HepG2 (cell line): ENCODE measurements around the gene PSD. TPM values are rescaled to one million over a fixed set of nuclear protein-coding genes. Genes with fewer than 3 reads are reported as not detected.
A peak's percentile ranks its signal among the peaks of the same experiment; 100 is the strongest.

ENCODE experiments used
- AKAP8 ChIP-seq: sonication (generic); formaldehyde crosslinking; IDR thresholded peaks from 2 replicates; pipeline ENCODE4 v1.5.1; 2020; ENCODE audit warnings: mild to moderate bottlenecking, missing genetic modification reagents
- ARHGAP35 ChIP-seq: sonication (generic); formaldehyde crosslinking; IDR thresholded peaks from 2 replicates; pipeline ENCODE4 v1.9.0; 2022; ENCODE audit warnings: mild to moderate bottlenecking, inconsistent platforms, moderate library complexity, missing genetic modification reagents, borderline replicate concordance
- CBFB ChIP-seq: sonication (generic); formaldehyde crosslinking; IDR thresholded peaks from 2 replicates; pipeline ENCODE4 v1.4.0; 2020; ENCODE audit warnings: missing genetic modification reagents
- GATAD2A ChIP-seq: IDR thresholded peaks from 2 replicates; pipeline ENCODE4 v1.6.1; 2016
- HMGA1 ChIP-seq: sonication (generic); formaldehyde crosslinking; conservative IDR thresholded peaks from 2 replicates; pipeline ENCODE4 v1.4.0; 2020; ENCODE audit warnings: missing genetic modification reagents
- HNF4A ChIP-seq: sonication (generic); formaldehyde crosslinking; IDR thresholded peaks from 2 replicates; pipeline ENCODE4 v1.4.0; 2020; ENCODE audit warnings: missing genetic modification reagents
- JUNB ChIP-seq: sonication (generic); formaldehyde crosslinking; IDR thresholded peaks from 2 replicates; pipeline ENCODE4 v1.8.0; 2022; ENCODE audit warnings: missing genetic modification reagents, mild to moderate bottlenecking, borderline replicate concordance
- MED8 ChIP-seq: sonication (generic); formaldehyde crosslinking; IDR thresholded peaks from 2 replicates; pipeline ENCODE4 v1.8.1; 2023; ENCODE audit warnings: mild to moderate bottlenecking, missing genetic modification reagents; ENCODE audit not compliant: insufficient replicate concordance
- NCOA2 ChIP-seq: sonication (generic); formaldehyde crosslinking; IDR thresholded peaks from 2 replicates; pipeline ENCODE4 v1.8.0; 2022; ENCODE audit warnings: inconsistent platforms
- NFIB ChIP-seq: sonication (generic); formaldehyde crosslinking; IDR thresholded peaks from 2 replicates; pipeline ENCODE4 v1.9.0; 2021; ENCODE audit warnings: missing genetic modification reagents, mild to moderate bottlenecking, borderline replicate concordance
- PCBP1 ChIP-seq: fragments of 200-400 bp; formaldehyde crosslinking; IDR thresholded peaks from 2 replicates; pipeline ENCODE4 v1.6.1; 2017; ENCODE audit warnings: mild to moderate bottlenecking, low read depth, low read length, borderline replicate concordance
- PHF20 ChIP-seq: sonication (generic); formaldehyde crosslinking; IDR thresholded peaks from 2 replicates; pipeline ENCODE4 v1.5.0; 2020; ENCODE audit warnings: mild to moderate bottlenecking, missing genetic modification reagents
- PHF5A ChIP-seq: IDR thresholded peaks from one replicate; pipeline ENCODE4 v1.6.1; 2018; ENCODE audit warnings: low read depth, missing genetic modification reagents; ENCODE audit not compliant: unreplicated experiment
- POGK ChIP-seq: sonication (generic); formaldehyde crosslinking; conservative IDR thresholded peaks from 2 replicates; pipeline ENCODE4 v1.8.0; 2022; ENCODE audit warnings: mild to moderate bottlenecking, moderate library complexity, missing genetic modification reagents
- RFX3 ChIP-seq: IDR thresholded peaks from 2 replicates; pipeline ENCODE4 v1.6.1; 2016; ENCODE audit warnings: missing biosample characterization, missing genetic modification reagents
- SIX4 ChIP-seq: sonication (generic); formaldehyde crosslinking; IDR thresholded peaks from 2 replicates; pipeline ENCODE4 v1.4.0; 2020; ENCODE audit warnings: missing genetic modification reagents
- SNRNP70 ChIP-seq: fragments of 200-400 bp; formaldehyde crosslinking; IDR thresholded peaks from 2 replicates; pipeline ENCODE4 v1.6.1; 2017; ENCODE audit warnings: mild to moderate bottlenecking, low read depth, low read length, moderate library complexity
- STAT5B ChIP-seq: sonication (generic); formaldehyde crosslinking; IDR thresholded peaks from 2 replicates; pipeline ENCODE4 v1.4.0; 2020; ENCODE audit warnings: missing genetic modification reagents
- ZBTB7A ChIP-seq: sonication (generic); formaldehyde crosslinking; IDR thresholded peaks from 2 replicates; pipeline ENCODE4 v1.8.0; 2022; ENCODE audit warnings: mild to moderate bottlenecking, missing genetic modification reagents
- ZMAT3 ChIP-seq: sonication (generic); formaldehyde crosslinking; conservative IDR thresholded peaks from 2 replicates; pipeline ENCODE4 v1.7.0; 2021; ENCODE audit warnings: missing genetic modification reagents
- ZNF260 ChIP-seq: sonication (generic); formaldehyde crosslinking; IDR thresholded peaks from 2 replicates; pipeline ENCODE4 v1.4.0; 2020; ENCODE audit warnings: missing genetic modification reagents, low read depth, mild to moderate bottlenecking, borderline replicate concordance
- ZNF510 ChIP-seq: sonication (generic); formaldehyde crosslinking; IDR thresholded peaks from 2 replicates; pipeline ENCODE4 v1.4.0; 2020; ENCODE audit warnings: low read depth, mild to moderate bottlenecking, missing genetic modification reagents
- ZNF616 ChIP-seq: sonication (generic); formaldehyde crosslinking; IDR thresholded peaks from 2 replicates; pipeline ENCODE4 v1.5.0; 2020; ENCODE audit warnings: low read depth, mild to moderate bottlenecking, missing genetic modification reagents
- ZNF660 ChIP-seq: sonication (generic); formaldehyde crosslinking; IDR thresholded peaks from 2 replicates; pipeline ENCODE4 v1.5.1; 2020; ENCODE audit warnings: mild to moderate bottlenecking, low read depth, missing genetic modification reagents, borderline replicate concordance
- polyA plus RNA-seq, 8 experiments: library from polyadenylated mRNA; depleted of rRNA in 3 of 8; stranded (reverse) in 7 of 8; unstranded in 1 of 8; fragments of >200 nt; fragmentation: Illumina TruSeq in 4 of 8; extraction: Trizol in 4 of 8; gene quantifications; 2 replicates each; pipeline versions ENCODE4 v1.2.1 to v1.2.3, GENCODE V29; 2011 to 2016; ENCODE audit warnings: low read depth in 4 of 8, missing spikeins in 1 of 8, mixed read lengths in 1 of 8; ENCODE audit not compliant: insufficient read depth in 1 of 8
- total RNA-seq, 5 experiments: library from RNA; depleted of rRNA; stranded (reverse); fragments of >200 nt; fragmentation: Illumina TruSeq; extraction: Trizol; gene quantifications; 2 replicates each; pipeline ENCODE4 v1.2.3, GENCODE V29; 2016; ENCODE audit warnings: low read depth in 1 of 5
- TF ChIP-seq, protein P1 (sequence below): IDR thresholded peaks from 2 replicates; pipeline ENCODE4 v1.6.1; 2012; ENCODE audit warnings: low read length, improper control_type of control experiment
- TF ChIP-seq, protein P2 (sequence below): sonication (generic); formaldehyde crosslinking; IDR thresholded peaks from 2 replicates; pipeline ENCODE4 v1.5.0; 2020; ENCODE audit warnings: missing genetic modification reagents

The PSD gene
- total and polyA plus RNA-seq, 2 of the 13 experiments (the other 11 are each of a cell fraction or from before 2014, with no cell fraction given) = 0.35 to 0.58 TPM

DNA sequence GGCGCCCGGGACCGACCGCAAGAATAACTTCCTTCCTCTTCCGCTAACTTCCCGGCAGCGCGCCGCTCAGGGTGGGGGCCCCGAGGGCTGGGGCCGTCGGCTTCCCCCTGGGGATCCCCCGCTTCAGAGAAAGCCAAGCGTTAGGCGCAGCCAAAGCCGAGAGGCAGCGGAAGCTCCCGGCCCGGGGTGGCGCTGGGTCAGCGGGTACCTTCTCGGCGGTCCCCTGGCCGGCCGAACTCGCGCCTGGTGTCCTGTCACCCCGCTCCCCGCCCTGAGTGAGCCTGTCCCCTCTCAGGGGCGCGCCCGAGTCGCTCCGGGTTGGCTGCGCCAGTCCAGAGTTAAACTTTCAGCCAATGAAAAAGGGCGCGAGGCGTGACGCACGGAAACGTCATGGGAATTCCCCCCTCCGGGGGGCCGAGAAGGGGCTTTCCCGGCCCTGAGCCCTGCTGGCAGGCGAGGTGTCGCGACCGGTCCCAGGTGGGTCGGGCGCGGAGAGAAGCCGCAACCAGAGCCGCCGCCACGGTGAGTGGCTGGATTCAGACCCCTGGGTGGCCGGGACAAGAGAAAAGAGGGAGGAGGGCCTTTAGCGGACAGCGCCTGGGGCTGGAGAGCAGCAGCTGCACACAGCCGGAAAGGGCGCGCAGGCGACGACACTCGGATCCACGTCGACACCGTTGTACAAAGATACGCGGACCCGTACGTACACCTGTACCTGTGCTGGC is 24.3 kb downstream of the PSD start (continued):
- TF ChIP-seq, protein P1, sequence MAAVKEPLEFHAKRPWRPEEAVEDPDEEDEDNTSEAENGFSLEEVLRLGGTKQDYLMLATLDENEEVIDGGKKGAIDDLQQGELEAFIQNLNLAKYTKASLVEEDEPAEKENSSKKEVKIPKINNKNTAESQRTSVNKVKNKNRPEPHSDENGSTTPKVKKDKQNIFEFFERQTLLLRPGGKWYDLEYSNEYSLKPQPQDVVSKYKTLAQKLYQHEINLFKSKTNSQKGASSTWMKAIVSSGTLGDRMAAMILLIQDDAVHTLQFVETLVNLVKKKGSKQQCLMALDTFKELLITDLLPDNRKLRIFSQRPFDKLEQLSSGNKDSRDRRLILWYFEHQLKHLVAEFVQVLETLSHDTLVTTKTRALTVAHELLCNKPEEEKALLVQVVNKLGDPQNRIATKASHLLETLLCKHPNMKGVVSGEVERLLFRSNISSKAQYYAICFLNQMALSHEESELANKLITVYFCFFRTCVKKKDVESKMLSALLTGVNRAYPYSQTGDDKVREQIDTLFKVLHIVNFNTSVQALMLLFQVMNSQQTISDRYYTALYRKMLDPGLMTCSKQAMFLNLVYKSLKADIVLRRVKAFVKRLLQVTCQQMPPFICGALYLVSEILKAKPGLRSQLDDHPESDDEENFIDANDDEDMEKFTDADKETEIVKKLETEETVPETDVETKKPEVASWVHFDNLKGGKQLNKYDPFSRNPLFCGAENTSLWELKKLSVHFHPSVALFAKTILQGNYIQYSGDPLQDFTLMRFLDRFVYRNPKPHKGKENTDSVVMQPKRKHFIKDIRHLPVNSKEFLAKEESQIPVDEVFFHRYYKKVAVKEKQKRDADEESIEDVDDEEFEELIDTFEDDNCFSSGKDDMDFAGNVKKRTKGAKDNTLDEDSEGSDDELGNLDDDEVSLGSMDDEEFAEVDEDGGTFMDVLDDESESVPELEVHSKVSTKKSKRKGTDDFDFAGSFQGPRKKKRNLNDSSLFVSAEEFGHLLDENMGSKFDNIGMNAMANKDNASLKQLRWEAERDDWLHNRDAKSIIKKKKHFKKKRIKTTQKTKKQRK = no peak
- TF ChIP-seq ZBTB7A (CRISPR knock-in tag) (0 out of 2 replicates have a peak, but pooled peaks have one; percentile 16), PHF5A (CRISPR knock-in tag) (no peak), ZNF660 (CRISPR knock-in tag) (no peak), CBFB (peak; percentile 76; the same call in 1 of the 2 replicates), MED8 (CRISPR knock-in tag) (no peak), ZMAT3 (no peak), ZNF260 (CRISPR knock-in tag) (no peak), NFIB (CRISPR knock-in tag) (no peak), NCOA2 (CRISPR knock-in tag) (peak; percentile 37; the same call in 1 of the 2 replicates), JUNB (CRISPR knock-in tag) (no peak), ZNF510 (CRISPR knock-in tag) (0 out of 2 replicates have a peak, but pooled peaks have one; percentile 64), ZNF616 (CRISPR knock-in tag) (no peak), HMGA1 (no peak), POGK (0 out of 2 replicates have a peak, but pooled peaks have one; percentile 64), SIX4 (CRISPR knock-in tag) (no peak), ARHGAP35 (CRISPR knock-in tag) (no peak; the same call in 1 of the 2 replicates), HNF4A (no peak), STAT5B (no peak), PHF20 (CRISPR knock-in tag) (peak; percentile 75), GATAD2A (CRISPR knock-in tag) (peak; percentile 16), RFX3 (no peak), PCBP1 (no peak), SNRNP70 (no peak), AKAP8 (CRISPR knock-in tag) (no peak)
- TF ChIP-seq, protein P2, sequence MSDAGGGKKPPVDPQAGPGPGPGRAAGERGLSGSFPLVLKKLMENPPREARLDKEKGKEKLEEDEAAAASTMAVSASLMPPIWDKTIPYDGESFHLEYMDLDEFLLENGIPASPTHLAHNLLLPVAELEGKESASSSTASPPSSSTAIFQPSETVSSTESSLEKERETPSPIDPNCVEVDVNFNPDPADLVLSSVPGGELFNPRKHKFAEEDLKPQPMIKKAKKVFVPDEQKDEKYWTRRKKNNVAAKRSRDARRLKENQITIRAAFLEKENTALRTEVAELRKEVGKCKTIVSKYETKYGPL (CRISPR knock-in tag) = 0 out of 2 replicates have a peak, but pooled peaks have one; percentile 54
